H1 (cell line): ENCODE results near the gene TMEM127. TPM values are rescaled to one million over a fixed set of nuclear protein-coding genes. Genes with fewer than 3 reads are reported as not detected.

ENCODE experiments used
- CTCF ChIA-PET: fragments of 300-600 bp; sonication (Branson Sonifier 250); formaldehyde crosslinking; loops from one replicate; lab custom pipeline; 2021; ENCODE audit not compliant: partially characterized antibody; lab: Charles Lee
- POLR2A ChIA-PET: fragments of 300-600 bp; sonication (Branson Sonifier 250); formaldehyde crosslinking; loops from one replicate; lab custom pipeline; 2021; ENCODE audit warnings: inconsistent platforms; ENCODE audit not compliant: partially characterized antibody; lab: Charles Lee
- DNase-seq, 2 experiments: peaks; one replicate each; pipeline versions ENCODE4 v3.0.0 to v3.0.0-alpha.2; 2010 to 2022; ENCODE audit warnings: low spot score in 2 of 2, low read depth in 1 of 2, mixed read lengths in 1 of 2
- FAIRE-seq: peaks from 2 replicates; lab custom pipeline; 2011; peaks lifted over from hg19 to GRCh38; lab: Jason Lieb, UNC
- H2AFZ ChIP-seq: 2 replicates; pipeline ENCODE4 v1.8.1; 2012; ENCODE audit warnings: low read length, inconsistent platforms
- H2AK5ac ChIP-seq: 2 replicates; pipeline ENCODE4 v1.6.1; 2013; ENCODE audit warnings: low read depth, low read length
- H2BK120ac ChIP-seq: replicated peaks from 2 replicates; pipeline ENCODE3; 2013; ENCODE audit warnings: low read depth, low read length, inconsistent platforms
- H2BK12ac ChIP-seq: 2 replicates; pipeline ENCODE4 v1.6.1; 2013; ENCODE audit warnings: low read depth, low read length
- H2BK15ac ChIP-seq: 2 replicates; pipeline ENCODE4 v1.6.1; 2013; ENCODE audit warnings: low read length
- H2BK20ac ChIP-seq: 2 replicates; pipeline ENCODE4 v1.6.1; 2013; ENCODE audit warnings: low read length
- H2BK5ac ChIP-seq: 2 replicates; pipeline ENCODE4 v1.6.1; 2013; ENCODE audit warnings: low read depth, low read length
- H3K14ac ChIP-seq: 2 replicates; pipeline ENCODE4 v1.6.1; 2013; ENCODE audit warnings: inconsistent platforms; ENCODE audit not compliant: insufficient read length
- H3K18ac ChIP-seq: 2 replicates; pipeline ENCODE4 v1.6.1; 2013; ENCODE audit warnings: low read length; ENCODE audit errors: extremely low read depth
- H3K23ac ChIP-seq: 2 replicates; pipeline ENCODE4 v1.6.1; 2013; ENCODE audit warnings: inconsistent platforms; ENCODE audit not compliant: insufficient read length
- H3K23me2 ChIP-seq: 2 replicates; pipeline ENCODE4 v1.6.1; 2013; ENCODE audit warnings: low read depth, low read length
- H3K27ac ChIP-seq: 2 replicates; pipeline ENCODE4 v1.6.1; 2011; ENCODE audit warnings: low read depth, low read length, inconsistent platforms
- H3K27me3 ChIP-seq, 4 experiments: replicated peaks in 1 of 4; 1 replicate in 1 of 4; 2 replicates in 3 of 4; pipeline versions ENCODE4 v1.6.1 to v1.8.1; 2011 to 2013; ENCODE audit warnings: low read length in 3 of 4, mild to moderate bottlenecking in 3 of 4, inconsistent platforms in 2 of 4, mixed read lengths in 2 of 4, moderate library complexity in 1 of 4; ENCODE audit not compliant: control insufficient read depth in 3 of 4, insufficient read depth in 3 of 4; ENCODE audit errors: extremely low read depth in 1 of 4
- H3K36me3 ChIP-seq, 4 experiments: 2 replicates each; pipeline versions ENCODE4 v1.6.1 to v1.8.1; 2011 to 2013; ENCODE audit warnings: mild to moderate bottlenecking in 4 of 4, low read length in 3 of 4, moderate library complexity in 2 of 4, control low read depth in 1 of 4, inconsistent platforms in 1 of 4; ENCODE audit not compliant: insufficient read depth in 4 of 4, control insufficient read depth in 2 of 4
- H3K4ac ChIP-seq: replicated peaks from 2 replicates; pipeline ENCODE3; 2013; ENCODE audit warnings: low read length, low read depth, mixed read lengths, inconsistent platforms; ENCODE audit not compliant: insufficient read length
- H3K4me1 ChIP-seq, 4 experiments: replicated peaks in 1 of 4; 1 replicate in 1 of 4; 2 replicates in 3 of 4; pipeline versions ENCODE4 v1.6.1 to v1.8.1; 2011 to 2013; ENCODE audit warnings: low read length in 3 of 4, inconsistent platforms in 2 of 4, mixed read lengths in 1 of 4; ENCODE audit not compliant: insufficient read depth in 4 of 4, control insufficient read depth in 3 of 4
- H3K4me2 ChIP-seq, 2 experiments: 2 replicates each; pipeline versions ENCODE4 v1.6.1 to v1.8.1; 2011 to 2013; ENCODE audit warnings: low read depth in 2 of 2, low read length in 2 of 2, control low read depth in 1 of 2, inconsistent platforms in 1 of 2, mild to moderate bottlenecking in 1 of 2; ENCODE audit not compliant: insufficient read depth in 1 of 2
- H3K4me3 ChIP-seq, 4 experiments: fragments of 200-600, 300-600 bp in 1 of 4; sonication (generic), shearing (Covaris generic), sonication (Bioruptor Twin) in 1 of 4; 2 replicates each; pipeline versions ENCODE4 v1.5.1 to v1.8.1; 2011 to 2016; ENCODE audit warnings: low read length in 4 of 4, low read depth in 3 of 4, control low read depth in 2 of 4, inconsistent platforms in 2 of 4, mild to moderate bottlenecking in 2 of 4, mixed read lengths in 1 of 4, moderate library complexity in 1 of 4; ENCODE audit not compliant: insufficient read depth in 2 of 4; ENCODE audit errors: extremely low read depth in 1 of 4
- H3K56ac ChIP-seq: replicated peaks from 2 replicates; pipeline ENCODE3; 2013; ENCODE audit warnings: low read depth, mild to moderate bottlenecking, mixed read lengths, low read length, inconsistent platforms; ENCODE audit not compliant: insufficient read length
- H3K79me1 ChIP-seq: 2 replicates; pipeline ENCODE4 v1.6.1; 2013; ENCODE audit warnings: low read depth, low read length, control low read depth
- H3K79me2 ChIP-seq, 2 experiments: 2 replicates each; pipeline versions ENCODE4 v1.6.1 to v1.8.1; 2012 to 2013; ENCODE audit warnings: low read length in 2 of 2, mild to moderate bottlenecking in 2 of 2, inconsistent platforms in 1 of 2; ENCODE audit not compliant: insufficient read depth in 2 of 2, control insufficient read depth in 1 of 2
- H3K9ac ChIP-seq, 4 experiments: replicated peaks in 1 of 4; 1 replicate in 1 of 4; 2 replicates in 3 of 4; pipeline versions ENCODE4 v1.6.1 to v1.8.1; 2011 to 2013; ENCODE audit warnings: low read depth in 3 of 4, low read length in 3 of 4, control low read depth in 2 of 4, mild to moderate bottlenecking in 2 of 4, moderate library complexity in 2 of 4, inconsistent platforms in 1 of 4; ENCODE audit errors: extremely low read depth in 1 of 4
- H3K9me3 ChIP-seq, 2 experiments: 2 replicates each; pipeline versions ENCODE4 v1.6.1 to v1.8.1; 2012 to 2013; ENCODE audit warnings: mild to moderate bottlenecking in 2 of 2, moderate library complexity in 2 of 2, control low read depth in 1 of 2, inconsistent platforms in 1 of 2, low read depth in 1 of 2, low read length in 1 of 2, mixed read lengths in 1 of 2; ENCODE audit not compliant: insufficient read depth in 2 of 2
- H4K20me1 ChIP-seq, 2 experiments: replicated peaks in 1 of 2; 2 replicates each; pipeline versions ENCODE3 to v1.8.1; 2011 to 2013; ENCODE audit warnings: inconsistent platforms in 2 of 2, low read length in 2 of 2, mild to moderate bottlenecking in 1 of 2; ENCODE audit not compliant: insufficient read depth in 2 of 2, control insufficient read depth in 1 of 2
- H4K5ac ChIP-seq: 2 replicates; pipeline ENCODE4 v1.6.1; 2013; ENCODE audit warnings: low read length, low read depth, mixed read lengths, inconsistent platforms; ENCODE audit not compliant: insufficient read length
- H4K8ac ChIP-seq: 2 replicates; pipeline ENCODE4 v1.8.0; 2013; ENCODE audit warnings: mild to moderate bottlenecking, moderate library complexity, low read length, inconsistent platforms; ENCODE audit not compliant: insufficient read depth; ENCODE audit errors: extremely low read depth
- H4K91ac ChIP-seq: replicated peaks from 2 replicates; pipeline ENCODE3; 2013; ENCODE audit warnings: low read length, mixed read lengths, inconsistent platforms; ENCODE audit not compliant: insufficient read length
- CBX5 ChIP-seq: fragments of 300-800, 300-1000 bp; sonication (generic); IDR thresholded peaks from 2 replicates; pipeline ENCODE4 v1.7.1; 2016; ENCODE audit warnings: antibody characterized with exemption, low read length, low read depth
- CEBPB ChIP-seq: IDR thresholded peaks from 2 replicates; pipeline ENCODE4 v1.6.1; 2012; ENCODE audit warnings: low read depth, low read length
- GTF2F1 ChIP-seq: IDR thresholded peaks from 2 replicates; pipeline ENCODE4 v1.6.1; 2012; ENCODE audit warnings: low read depth, low read length, improper control_type of control experiment, borderline replicate concordance
- JUN ChIP-seq: IDR thresholded peaks from 2 replicates; pipeline ENCODE4 v1.6.1; 2011; ENCODE audit warnings: low read depth, mild to moderate bottlenecking, improper control_type of control experiment, low read length
- MAFK ChIP-seq: IDR thresholded peaks from 2 replicates; pipeline ENCODE4 v1.6.1; 2012; ENCODE audit warnings: low read depth, mild to moderate bottlenecking, improper control_type of control experiment, low read length
- PHF8 ChIP-seq: fragments of 200-600 bp; sonication (generic); conservative IDR thresholded peaks from 2 replicates; pipeline ENCODE4 v1.7.1; 2012; ENCODE audit warnings: low read depth, mild to moderate bottlenecking, inconsistent platforms, low read length, moderate library complexity
- SIRT6 ChIP-seq: IDR thresholded peaks from one replicate; pipeline ENCODE4 v1.7.1; 2012; ENCODE audit warnings: low read length, inconsistent platforms
- SIX5 ChIP-seq: IDR thresholded peaks from 2 replicates; pipeline ENCODE4 v1.6.1; 2011; ENCODE audit warnings: mild to moderate bottlenecking, low read depth, low read length
- SP2 ChIP-seq: IDR thresholded peaks from 2 replicates; pipeline ENCODE4 v1.6.1; 2012; ENCODE audit warnings: mild to moderate bottlenecking, low read length, inconsistent platforms
- WGBS, 2 experiments: shearing (Covaris generic) in 1 of 2; methylation state at CpG; one replicate each; pipeline versions ENCODE4 v1.1.6 to v1.1.7; 2013 to 2015; ENCODE audit warnings: low lambda C conversion rate in 2 of 2, mixed read lengths in 2 of 2, inconsistent platforms in 1 of 2, low coverage in 1 of 2, missing lambda C conversion rate in 1 of 2; ENCODE audit not compliant: insufficient replicate concordance in 2 of 2, insufficient coverage in 1 of 2, insufficient read length in 1 of 2; ENCODE audit errors: extremely low coverage in 1 of 2, missing lambda C conversion rate in 1 of 2; 5-methylcytosine and 5-hydroxymethylcytosine counted together
- polyA plus RNA-seq, 7 experiments: library from polyadenylated mRNA; depleted of rRNA in 3 of 7; stranded (reverse) in 5 of 7; unstranded in 2 of 7; fragments of >200 nt in 5 of 7; fragments of 200-250 nt in 2 of 7; gene quantifications; 1 replicate in 5 of 7; 2 replicates in 1 of 7; 4 replicates in 1 of 7; pipeline versions ENCODE4 v1.2.1 to v1.2.3, GENCODE V29; 2011 to 2013; ENCODE audit warnings: missing spikeins in 2 of 7, mixed read lengths in 2 of 7
- total RNA-seq: library from RNA; stranded (reverse); fragmentation: NEBNext Ultra II Directional; extraction: Animal tissue kit (Norgen Biotek cat#: 25700); gene quantifications from 2 replicates; pipeline ENCODE4 v1.2.1, GENCODE V29; 2021

Gene TMEM127
- total and polyA plus RNA-seq, 2 of the 8 experiments (the other 6 are each of a cell fraction or from before 2014, with no cell fraction given), result 25.0 to 41.0 TPM

GRCh38 chr2:96304606-96305005, 38.8 kb upstream of the TMEM127 start:
- no peak for TF ChIP-seq SP2
- no peak for TF ChIP-seq SIX5
- no peak for TF ChIP-seq CBX5
- TF ChIP-seq GTF2F1, result no peak
- no peak for TF ChIP-seq SIRT6
- no peak for TF ChIP-seq MAFK
- no peak for TF ChIP-seq JUN
- TF ChIP-seq CEBPB, result no peak
- TF ChIP-seq PHF8, result no peak
- no peaks in the 10 kb centered on the region for H3K23me2 ChIP-seq
- H3K56ac ChIP-seq, result no peak overlapping the region
- H2BK5ac ChIP-seq, result no peak overlapping the region
- H4K20me1 ChIP-seq, result peaks cover 0 to 4% of the 10 kb centered on the region in 2 experiments
- no peak overlapping the region for H2BK12ac ChIP-seq
- no peak overlapping the region for H4K5ac ChIP-seq
- no peak overlapping the region for H3K14ac ChIP-seq
- H3K9ac ChIP-seq, result peak overlapping the region; percentile 16 to 82 (median 64); a peak in 6 of 7 replicates
- 0 out of 2 replicates have a peak overlapping the region, but pooled peaks have one; percentile 82 for H3K27ac ChIP-seq
- H2BK120ac ChIP-seq, result no peak overlapping the region
- no peak overlapping the region for H2BK15ac ChIP-seq
- H3K79me1 ChIP-seq, result 0 out of 2 replicates have a peak, but pooled peaks cover 3% of the 10 kb centered on the region
- H2AK5ac ChIP-seq, result no peak overlapping the region
- peaks cover 0 to 36% of the 10 kb centered on the region in 2 experiments; a peak in 2 of 4 replicates for H3K79me2 ChIP-seq
- ChIA-PET CTCF (interaction anchor here (0.9 to 1.2 kb wide), 5 partner anchors 16 to 52 kb away, joined by 3 to 4 read pairs (median 3); partner anchors contain the start of gene NCAPH), POLR2A (interaction anchor here (0.9 to 3.6 kb wide), 9 partner anchors 16 to 109 kb away, joined by 3 to 28 read pairs (median 4); partner anchors contain the start of gene NCAPH)
- H3K18ac ChIP-seq, result no peak overlapping the region
- peak overlapping the region; percentile 79 to 98 (median 86) for H3K4me3 ChIP-seq
- H3K27me3 ChIP-seq, result no peaks in the 10 kb centered on the region
- H2BK20ac ChIP-seq, result no peak overlapping the region
- DNase-seq (no peak), FAIRE-seq (no peak)
- no peak overlapping the region for H2AFZ ChIP-seq
- no peak overlapping the region for H4K91ac ChIP-seq
- WGBS, 2 experiments, result 79% methylated on average over 11 of the region's 11 CpGs; no CpG with 5 or more reads in 1 of the 2 experiments
- H3K23ac ChIP-seq, result no peak overlapping the region
- H3K4ac ChIP-seq, result no peak overlapping the region
- no peak overlapping the region for H4K8ac ChIP-seq
- peaks cover 0 to 13% (median 4%) of the 10 kb centered on the region in 4 experiments; a peak in 4 of 7 replicates for H3K4me1 ChIP-seq
- peak overlapping the region; percentile 66 to 96 for H3K4me2 ChIP-seq
- H3K36me3 ChIP-seq, result peaks cover 22 to 39% (median 36%) of the 10 kb centered on the region in 4 experiments
- H3K9me3 ChIP-seq, result no peaks in the 10 kb centered on the region
